ENCODE results near the gene HELZ.

- TF ChIP-seq CTCF (IDR thresholded peaks at IDR 0.05) = no peak
- TF ChIP-seq POLR2A (IDR thresholded peaks at IDR 0.05) = no peak
- TF ChIP-seq POLR2AphosphoS5 (IDR thresholded peaks at IDR 0.05) = no peak
Measured at GRCh38 chr17:67071595-67071994, 173.4 kb downstream of the HELZ start.
